Kidney epithelial cell (primary cell): Measurements from ENCODE around the gene BRD1. TPM values are rescaled to one million over a fixed set of nuclear protein-coding genes. Genes with fewer than 3 reads are reported as not detected.

Experiments used
- DNase-seq: peaks from one replicate; pipeline ENCODE4 v3.0.0-alpha.2; 2010; ENCODE audit warnings: low read depth
- H3K27me3 ChIP-seq: 2 replicates; pipeline ENCODE4 v1.6.0; 2011; ENCODE audit warnings: low read length; ENCODE audit not compliant: control insufficient read depth, insufficient read depth
- H3K36me3 ChIP-seq: 2 replicates; pipeline ENCODE4 v1.5.1; 2011; ENCODE audit warnings: low read length; ENCODE audit not compliant: control insufficient read depth, insufficient read depth
- H3K4me3 ChIP-seq: 2 replicates; pipeline ENCODE4 v1.5.1; 2011; ENCODE audit warnings: low read depth, mild to moderate bottlenecking, control low read depth, low read length
- CTCF ChIP-seq: IDR thresholded peaks from 2 replicates; pipeline ENCODE4 v1.5.1; 2011; ENCODE audit warnings: mild to moderate bottlenecking, moderate library complexity, low read length, control low read depth, inconsistent platforms; ENCODE audit not compliant: insufficient read depth, poor library complexity, severe bottlenecking
- total RNA-seq: library from RNA; depleted of rRNA; stranded (reverse); fragments of >200 nt; gene quantifications from 2 replicates; pipeline ENCODE4 v1.2.3, GENCODE V29; 2015

BRD1 gene
- total RNA-seq, 1 donor from 2014 or later: 37.2 TPM

- Histone ChIP-seq H3K27me3 (no peaks in the 10 kb centered on the region), H3K36me3 (peaks cover 5% of the 10 kb centered on the region), H3K4me3 (no peak overlapping the region)
- no peak for TF ChIP-seq CTCF
- DNase-seq: no peak
Measured at GRCh38 chr22:49775867-49776511, 51.7 kb downstream of the BRD1 start.

GRCh38 chr22:49775191-49775866 is 52.3 kb downstream of the BRD1 start:
- Histone ChIP-seq H3K36me3 (peaks cover 5% of the 10 kb centered on the region), H3K27me3 (no peaks in the 10 kb centered on the region), H3K4me3 (no peak overlapping the region)
- no peak for DNase-seq
- no peak for TF ChIP-seq CTCF

GRCh38 chr22:49774499-49775151 is 53.0 kb downstream of the BRD1 start:
- H3K27me3 ChIP-seq: no peaks in the 10 kb centered on the region
- no peak overlapping the region for H3K4me3 ChIP-seq
- TF ChIP-seq CTCF: no peak
- H3K36me3 ChIP-seq: peaks cover 5% of the 10 kb centered on the region
- no peak for DNase-seq

- no peak for DNase-seq
- peaks cover 5% of the 10 kb centered on the region for H3K36me3 ChIP-seq
- TF ChIP-seq CTCF: no peak
Measured at GRCh38 chr22:49774046-49774445, 53.6 kb downstream of the BRD1 start.

GRCh38 chr22:49773531-49773930 is 54.1 kb downstream of the BRD1 start:
- no peak overlapping the region for H3K4me3 ChIP-seq
- DNase-seq: no peak
- TF ChIP-seq CTCF: no peak
- H3K27me3 ChIP-seq: no peaks in the 10 kb centered on the region
- peaks cover 5% of the 10 kb centered on the region for H3K36me3 ChIP-seq

More at GRCh38 chr22:49774046-49774445, 53.6 kb downstream of the BRD1 start:
- Histone ChIP-seq H3K27me3 (no peaks in the 10 kb centered on the region), H3K4me3 (no peak overlapping the region)
